ENCODE measurements around the gene TGFBRAP1. TPM values are rescaled to one million over a fixed set of nuclear protein-coding genes. Genes with fewer than 3 reads are reported as not detected.

The TGFBRAP1 gene
- total and polyA plus RNA-seq, 4 experiments from 2014 or later = 19.9 to 27.4 (median 20.8) TPM

- Mint-ChIP-seq H3K27me3 (no peaks in the 10 kb centered on the region), H3K4me1 (peaks cover 19 to 30% (median 25%) of the 10 kb centered on the region in 4 donors), H3K27ac (no peak overlapping the region), H3K4me3 (no peak overlapping the region), H3K36me3 (peaks cover 0 to 3% of the 10 kb centered on the region in 2 donors), H3K9me3 (no peaks in the 10 kb centered on the region)
- H3K27ac ChIP-seq (ENCODE audit: low read depth, low read length) = no peak overlapping the region
- POLR2A ChIA-PET (ENCODE audit: partially characterized antibody) = no interaction called here
- intact Hi-C loops (cut with micrococcal nuclease) = no loop called here
- H3K4me1 ChIP-seq (ENCODE audit: insufficient read depth, low read length) = peaks cover 20% of the 10 kb centered on the region
- no peak for DNase-seq
- H3K9me3 ChIP-seq (ENCODE audit: control insufficient read depth in 1 of 2, low read length in 2 of 2) = no peaks in the 10 kb centered on the region
- no peaks in the 10 kb centered on the region for H3K36me3 ChIP-seq (ENCODE audit: insufficient read depth, low read length)
- CTCF ChIA-PET (ENCODE audit: partially characterized antibody) = interaction anchor here (5.0 kb wide), 1 partner anchor 156 kb away, joined by 20 read pairs; no protein-coding TSS in a partner anchor
- no peak overlapping the region for H3K4me3 ChIP-seq (ENCODE audit: low read length in 2 of 2)
- no peaks in the 10 kb centered on the region for H3K27me3 ChIP-seq (ENCODE audit: insufficient read depth, low read length)
Observed at GRCh38 chr2:105365206-105365605, 35.7 kb upstream of the TGFBRAP1 start.

- peaks cover 3 to 6% of the 10 kb centered on the region in 2 donors for H3K36me3 Mint-ChIP-seq
- H3K9me3 Mint-ChIP-seq = peaks cover 0 to under 1% (median 0%) of the 10 kb centered on the region in 8 donors
- H3K27me3 Mint-ChIP-seq = no peaks in the 10 kb centered on the region
- no peak for DNase-seq
- ChIA-PET POLR2A (ENCODE audit: partially characterized antibody) (no interaction called here), CTCF (ENCODE audit: partially characterized antibody) (interaction anchor here (0.7 to 5.0 kb wide), 4 partner anchors 145 to 182 kb away, joined by 3 to 20 read pairs (median 4); no protein-coding TSS in a partner anchor)
- peaks cover 2% of the 10 kb centered on the region for H3K36me3 ChIP-seq (ENCODE audit: insufficient read depth, low read length)
- H3K9me3 ChIP-seq (ENCODE audit: control insufficient read depth in 1 of 2, low read length in 2 of 2) = no peaks in the 10 kb centered on the region
- H3K4me1 Mint-ChIP-seq = peaks cover 16 to 29% (median 22%) of the 10 kb centered on the region in 4 donors
- peaks cover 14% of the 10 kb centered on the region for H3K4me1 ChIP-seq (ENCODE audit: insufficient read depth, low read length)
- H3K27ac Mint-ChIP-seq = no peak overlapping the region
- no peak overlapping the region for H3K27ac ChIP-seq (ENCODE audit: low read depth, low read length)
- H3K4me3 Mint-ChIP-seq = no peak overlapping the region
- intact Hi-C loops (cut with micrococcal nuclease) = no loop called here
- no peaks in the 10 kb centered on the region for H3K27me3 ChIP-seq (ENCODE audit: insufficient read depth, low read length)
- H3K4me3 ChIP-seq (ENCODE audit: low read length in 2 of 2) = no peak overlapping the region
Observed at GRCh38 chr2:105364436-105365139, 35.1 kb upstream of the TGFBRAP1 start.

DNA sequence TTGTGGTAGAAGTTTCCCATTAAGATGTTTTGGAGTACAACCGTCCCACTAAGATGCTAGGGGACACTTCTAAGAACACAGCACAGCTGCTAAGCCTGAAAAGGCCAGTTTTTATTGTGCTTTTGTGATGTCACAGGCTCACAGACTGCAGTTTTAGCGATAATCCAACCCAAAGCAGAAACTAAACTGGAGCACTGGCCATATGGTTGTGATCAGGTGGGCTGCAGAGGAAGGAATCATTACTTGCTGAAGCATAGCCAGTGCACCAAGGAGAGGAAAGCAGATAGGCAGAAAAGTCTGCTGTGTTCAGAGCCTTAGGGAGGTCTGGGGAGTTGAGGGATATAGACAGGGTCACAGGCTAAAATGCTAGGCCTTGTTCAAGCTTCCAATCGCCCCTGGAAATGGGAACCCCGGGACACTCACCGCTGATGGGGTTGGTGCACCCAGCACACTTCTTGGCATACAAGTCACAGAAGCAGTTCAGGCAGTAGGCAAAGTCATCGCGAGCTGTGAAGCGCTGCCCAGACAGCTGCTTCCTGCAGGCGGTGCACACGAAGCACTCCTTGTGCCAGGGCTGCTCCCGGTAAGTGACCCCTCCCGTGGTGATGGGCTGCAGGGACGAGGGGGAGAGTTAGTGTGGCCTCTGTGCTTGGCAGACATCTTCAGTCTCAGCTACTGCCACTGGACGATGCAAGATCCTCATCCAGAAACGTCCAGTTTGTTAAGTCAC lies 33.5 kb upstream of the TGFBRAP1 start:
- peak overlapping the region in 1 of 7 donors; percentile 52 for H3K27ac Mint-ChIP-seq
- Histone ChIP-seq H3K4me1 (ENCODE audit: insufficient read depth, low read length) (peaks cover 12% of the 10 kb centered on the region), H3K4me3 (ENCODE audit: low read length in 2 of 2) (no peak overlapping the region), H3K9me3 (ENCODE audit: control insufficient read depth in 1 of 2, low read length in 2 of 2) (no peaks in the 10 kb centered on the region), H3K27me3 (ENCODE audit: insufficient read depth, low read length) (no peaks in the 10 kb centered on the region), H3K36me3 (ENCODE audit: insufficient read depth, low read length) (peaks cover 10% of the 10 kb centered on the region), H3K27ac (ENCODE audit: low read depth, low read length) (no peak overlapping the region)
- intact Hi-C loops (cut with micrococcal nuclease) = no loop called here
- H3K27me3 Mint-ChIP-seq = no peaks in the 10 kb centered on the region
- peaks cover 16 to 28% (median 22%) of the 10 kb centered on the region in 4 donors for H3K4me1 Mint-ChIP-seq
- H3K9me3 Mint-ChIP-seq = peaks cover 0 to 2% (median 0%) of the 10 kb centered on the region in 8 donors
- peaks cover 16% of the 10 kb centered on the region in 2 donors for H3K36me3 Mint-ChIP-seq
- no peak for DNase-seq
- CTCF ChIA-PET (ENCODE audit: partially characterized antibody) = interaction anchor here (1.1 to 5.0 kb wide), 6 partner anchors 18 to 184 kb away, joined by 3 to 20 read pairs (median 4); no protein-coding TSS in a partner anchor
- H3K4me3 Mint-ChIP-seq = no peak overlapping the region
- POLR2A ChIA-PET (ENCODE audit: partially characterized antibody) = no interaction called here

DNA sequence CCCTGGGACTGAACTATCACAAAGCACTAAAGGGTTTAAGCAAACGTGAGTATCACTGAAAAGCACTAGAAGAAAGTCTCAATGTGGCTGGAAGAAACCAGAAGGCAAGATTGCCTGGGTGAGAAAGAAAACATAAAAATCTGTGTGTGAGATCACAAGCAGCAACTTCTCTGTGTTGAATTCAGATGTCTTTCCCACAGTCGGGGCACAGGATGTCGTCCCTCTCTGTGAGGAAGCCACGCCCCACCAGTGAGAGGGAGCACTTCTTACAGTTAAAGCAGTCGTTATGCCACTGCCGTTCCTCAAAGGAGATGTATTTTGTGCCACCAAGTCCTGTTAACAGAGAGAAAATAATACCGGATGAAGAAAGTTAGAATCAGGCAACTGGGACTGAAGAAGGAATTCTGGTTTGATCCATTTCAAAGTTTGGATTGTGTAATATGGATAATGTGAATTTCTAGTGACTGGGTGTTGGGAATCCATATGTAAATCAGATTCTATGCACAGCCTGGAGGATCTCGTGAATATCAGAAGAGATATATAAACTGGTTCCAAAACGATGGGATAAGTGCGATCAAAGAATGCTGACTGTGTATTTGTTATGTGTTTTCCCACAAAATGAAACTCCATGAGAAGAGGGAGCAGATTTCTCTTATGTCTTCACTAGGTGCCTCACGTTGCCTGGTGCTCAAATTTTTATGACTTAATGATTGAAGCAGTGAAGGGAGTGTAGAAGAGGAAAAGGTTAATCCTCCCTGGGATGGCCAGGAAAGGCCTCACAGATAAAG lies 31.8 kb upstream of the TGFBRAP1 start:
- no peaks in the 10 kb centered on the region for H3K27me3 Mint-ChIP-seq
- peak overlapping the region in 6 of 7 donors; percentile 8 to 82 (median 40) for H3K27ac Mint-ChIP-seq
- intact Hi-C loops (cut with micrococcal nuclease) = no loop called here
- Histone ChIP-seq H3K9me3 (ENCODE audit: control insufficient read depth in 1 of 2, low read length in 2 of 2) (peaks cover 0 to 7% of the 10 kb centered on the region in 2 donors), H3K4me1 (ENCODE audit: insufficient read depth, low read length) (peaks cover 12% of the 10 kb centered on the region), H3K4me3 (ENCODE audit: low read length in 2 of 2) (no peak overlapping the region), H3K27ac (ENCODE audit: low read depth, low read length) (no peak overlapping the region), H3K27me3 (ENCODE audit: insufficient read depth, low read length) (no peaks in the 10 kb centered on the region), H3K36me3 (ENCODE audit: insufficient read depth, low read length) (peaks cover 15% of the 10 kb centered on the region)
- peak in 2 of 5 donors; percentile 24 to 27 for DNase-seq
- H3K4me3 Mint-ChIP-seq = peak overlapping the region in 3 of 8 donors; percentile 5 to 37 (median 15)
- H3K36me3 Mint-ChIP-seq = peaks cover 29 to 32% of the 10 kb centered on the region in 2 donors
- ChIA-PET POLR2A (ENCODE audit: partially characterized antibody) (no interaction called here), CTCF (ENCODE audit: partially characterized antibody) (interaction anchor here (1.3 to 5.0 kb wide), 2 partner anchors 155 to 160 kb away, joined by 3 to 20 read pairs; no protein-coding TSS in a partner anchor)
- peaks cover 16 to 28% (median 22%) of the 10 kb centered on the region in 4 donors for H3K4me1 Mint-ChIP-seq
- peaks cover 0 to 15% (median 10%) of the 10 kb centered on the region in 8 donors for H3K9me3 Mint-ChIP-seq

GRCh38 chr2:105358593-105358992 lies 29.1 kb upstream of the TGFBRAP1 start:
- H3K36me3 Mint-ChIP-seq = peaks cover 46 to 52% of the 10 kb centered on the region in 2 donors
- ChIA-PET CTCF (ENCODE audit: partially characterized antibody) (no interaction called here), POLR2A (ENCODE audit: partially characterized antibody) (no interaction called here)
- no peak overlapping the region for H3K27ac Mint-ChIP-seq
- Histone ChIP-seq H3K36me3 (ENCODE audit: insufficient read depth, low read length) (peaks cover 21% of the 10 kb centered on the region), H3K9me3 (ENCODE audit: control insufficient read depth in 1 of 2, low read length in 2 of 2) (peaks cover 0 to 8% of the 10 kb centered on the region in 2 donors), H3K4me1 (ENCODE audit: insufficient read depth, low read length) (peaks cover 12% of the 10 kb centered on the region), H3K27me3 (ENCODE audit: insufficient read depth, low read length) (no peaks in the 10 kb centered on the region), H3K4me3 (ENCODE audit: low read length in 2 of 2) (no peak overlapping the region), H3K27ac (ENCODE audit: low read depth, low read length) (no peak overlapping the region)
- no peak for DNase-seq
- H3K9me3 Mint-ChIP-seq = peaks cover 0 to 29% (median 17%) of the 10 kb centered on the region in 8 donors
- no peaks in the 10 kb centered on the region for H3K27me3 Mint-ChIP-seq
- intact Hi-C loops (cut with micrococcal nuclease) = no loop called here
- H3K4me3 Mint-ChIP-seq = no peak overlapping the region
- peaks cover 16 to 27% (median 22%) of the 10 kb centered on the region in 4 donors for H3K4me1 Mint-ChIP-seq

- H3K9me3 Mint-ChIP-seq = peaks cover 0 to 29% (median 17%) of the 10 kb centered on the region in 8 donors
- H3K9me3 ChIP-seq (ENCODE audit: control insufficient read depth in 1 of 2, low read length in 2 of 2) = peaks cover 0 to 8% of the 10 kb centered on the region in 2 donors
- no peak for DNase-seq
- H3K36me3 Mint-ChIP-seq = peaks cover 56 to 63% of the 10 kb centered on the region in 2 donors
- ChIA-PET CTCF (ENCODE audit: partially characterized antibody) (no interaction called here), POLR2A (ENCODE audit: partially characterized antibody) (no interaction called here)
- H3K27ac Mint-ChIP-seq = peak overlapping the region in 1 of 7 donors; percentile 82
- no peak overlapping the region for H3K4me3 ChIP-seq (ENCODE audit: low read length in 2 of 2)
- peaks cover 12% of the 10 kb centered on the region for H3K4me1 ChIP-seq (ENCODE audit: insufficient read depth, low read length)
- H3K4me1 Mint-ChIP-seq = peaks cover 15 to 21% (median 17%) of the 10 kb centered on the region in 4 donors
- H3K36me3 ChIP-seq (ENCODE audit: insufficient read depth, low read length) = peaks cover 21% of the 10 kb centered on the region
- no peak overlapping the region for H3K4me3 Mint-ChIP-seq
- intact Hi-C loops (cut with micrococcal nuclease) = no loop called here
- no peaks in the 10 kb centered on the region for H3K27me3 Mint-ChIP-seq
- H3K27me3 ChIP-seq (ENCODE audit: insufficient read depth, low read length) = no peaks in the 10 kb centered on the region
- H3K27ac ChIP-seq (ENCODE audit: low read depth, low read length) = no peak overlapping the region
Observed at GRCh38 chr2:105357122-105357521, 27.6 kb upstream of the TGFBRAP1 start.

All from CD4-positive, alpha-beta memory T cell (primary cell).